Liver (tissue), 9 donors: ENCODE measurements around the gene RAE1. TPM values are rescaled to one million over a fixed set of nuclear protein-coding genes. Genes with fewer than 3 reads are reported as not detected.

Source experiments
- DNase-seq: peaks from one replicate; pipeline ENCODE4 v3.0.0-alpha.2; 2017; ENCODE audit warnings: low spot score
- H3K27ac ChIP-seq, 2 donors: one replicate each; pipeline ENCODE4 v1.7.0; 2013; ENCODE audit warnings: inconsistent platforms in 2 of 2, low read length in 2 of 2, control low read depth in 1 of 2, low read depth in 1 of 2, mild to moderate bottlenecking in 1 of 2
- H3K27me3 ChIP-seq, 4 donors: one replicate each; pipeline versions ENCODE4 v1.6.1 to v1.7.0; 2013; ENCODE audit warnings: low read length in 3 of 4, inconsistent platforms in 1 of 4, mild to moderate bottlenecking in 1 of 4, moderate library complexity in 1 of 4; ENCODE audit not compliant: control insufficient read depth in 4 of 4, insufficient read depth in 4 of 4
- H3K36me3 ChIP-seq, 4 donors: one replicate each; pipeline versions ENCODE4 v1.6.1 to v1.7.0; 2013; ENCODE audit warnings: low read length in 3 of 4, mild to moderate bottlenecking in 3 of 4, low read depth in 1 of 4, moderate library complexity in 1 of 4; ENCODE audit not compliant: control insufficient read depth in 4 of 4, insufficient read depth in 3 of 4
- H3K4me1 ChIP-seq, 4 donors: one replicate each; pipeline versions ENCODE4 v1.6.1 to v1.7.0; 2013; ENCODE audit warnings: low read length in 3 of 4, mild to moderate bottlenecking in 3 of 4, moderate library complexity in 1 of 4; ENCODE audit not compliant: control insufficient read depth in 4 of 4, insufficient read depth in 4 of 4
- H3K4me3 ChIP-seq, 3 donors: one replicate each; pipeline versions ENCODE4 v1.6.1 to v1.7.0; 2013; ENCODE audit warnings: low read length in 3 of 3, control low read depth in 1 of 3, low read depth in 1 of 3, mild to moderate bottlenecking in 1 of 3
- H3K9ac ChIP-seq, 2 donors: one replicate each; pipeline ENCODE4 v1.7.0; 2013; ENCODE audit warnings: low read length in 2 of 2, mild to moderate bottlenecking in 2 of 2, moderate library complexity in 2 of 2, control low read depth in 1 of 2, low read depth in 1 of 2
- H3K9me3 ChIP-seq, 4 donors: one replicate each; pipeline versions ENCODE4 v1.6.1 to v1.7.0; 2013; ENCODE audit warnings: low read length in 3 of 4; ENCODE audit not compliant: control insufficient read depth in 4 of 4
- ATF3 ChIP-seq: IDR thresholded peaks from 2 replicates; pipeline ENCODE4 v1.6.1; 2016; ENCODE audit warnings: antibody characterized with exemption
- EGR1 ChIP-seq, 2 donors: IDR thresholded peaks; 2 replicates each; pipeline ENCODE4 v1.6.1; 2016 to 2018; ENCODE audit warnings: antibody characterized with exemption in 2 of 2, low read depth in 2 of 2
- FOXA1 ChIP-seq: IDR thresholded peaks from 2 replicates; pipeline ENCODE4 v1.6.1; 2016; ENCODE audit warnings: antibody characterized with exemption
- FOXA2 ChIP-seq: IDR thresholded peaks from 2 replicates; pipeline ENCODE4 v1.6.1; 2016; ENCODE audit warnings: antibody characterized with exemption
- GABPA ChIP-seq, 2 donors: IDR thresholded peaks in 1 of 2; conservative IDR thresholded peaks in 1 of 2; 2 replicates each; pipeline ENCODE4 v1.6.1; 2016; ENCODE audit warnings: antibody characterized with exemption in 2 of 2, mild to moderate bottlenecking in 1 of 2, moderate library complexity in 1 of 2
- HNF4A ChIP-seq, 2 donors: conservative IDR thresholded peaks; 2 replicates each; pipeline ENCODE4 v1.6.1; 2016; ENCODE audit warnings: antibody characterized with exemption in 2 of 2, mild to moderate bottlenecking in 2 of 2
- HNF4G ChIP-seq: IDR thresholded peaks from 2 replicates; pipeline ENCODE4 v1.6.1; 2016; ENCODE audit warnings: antibody characterized with exemption
- JUND ChIP-seq, 2 donors: IDR thresholded peaks; 2 replicates each; pipeline ENCODE4 v1.6.1; 2016; ENCODE audit warnings: antibody characterized with exemption in 2 of 2
- NR2F2 ChIP-seq: IDR thresholded peaks from 2 replicates; pipeline ENCODE4 v1.6.1; 2016; ENCODE audit warnings: antibody characterized with exemption
- RAD21 ChIP-seq, 2 donors: IDR thresholded peaks; 2 replicates each; pipeline ENCODE4 v1.6.1; 2016; ENCODE audit warnings: antibody characterized with exemption in 2 of 2, mild to moderate bottlenecking in 2 of 2
- REST ChIP-seq: IDR thresholded peaks from 2 replicates; pipeline ENCODE4 v1.6.1; 2016; ENCODE audit warnings: antibody characterized with exemption, mild to moderate bottlenecking
- RXRA ChIP-seq, 2 donors: IDR thresholded peaks; 2 replicates each; pipeline ENCODE4 v1.6.1; 2017 to 2018; ENCODE audit warnings: antibody characterized with exemption in 2 of 2, mild to moderate bottlenecking in 1 of 2
- SP1 ChIP-seq: IDR thresholded peaks from 2 replicates; pipeline ENCODE4 v1.6.1; 2018; ENCODE audit warnings: antibody characterized with exemption, mild to moderate bottlenecking
- TAF1 ChIP-seq: conservative IDR thresholded peaks from 2 replicates; pipeline ENCODE4 v1.6.1; 2016; ENCODE audit warnings: antibody characterized with exemption, mild to moderate bottlenecking
- YY1 ChIP-seq: IDR thresholded peaks from 2 replicates; pipeline ENCODE4 v1.6.1; 2016; ENCODE audit warnings: antibody characterized with exemption, mild to moderate bottlenecking
- ZBTB33 ChIP-seq: IDR thresholded peaks from 2 replicates; pipeline ENCODE4 v1.6.1; 2016; ENCODE audit warnings: antibody characterized with exemption
- WGBS: extraction: QIAGEN DNeasy Blood & Tissue Kit; methylation state at CpG from one replicate; pipeline ENCODE4 v1.1.7; 2013; 5-methylcytosine and 5-hydroxymethylcytosine counted together
- polyA plus RNA-seq, 2 donors: library from polyadenylated mRNA; stranded (reverse) in 1 of 2; unstranded in 1 of 2; fragments of 200-250 nt in 1 of 2; fragments of >200 nt in 1 of 2; fragmentation: Nextera tagmentation in 1 of 2; extraction: Ambion mirVana in 1 of 2; gene quantifications; one replicate each; pipeline versions ENCODE4 v1.2.1 to v1.2.3, GENCODE V29; 2013 to 2015
- total RNA-seq, 2 donors: library from RNA; depleted of rRNA; stranded (reverse); fragments of >200 nt; gene quantifications; one replicate each; pipeline ENCODE4 v1.2.3, GENCODE V29; 2014
- TF ChIP-seq, protein P1 (sequence below): fragments of 150-350 bp; IDR thresholded peaks from 2 replicates; pipeline ENCODE4 v1.5.1; 2017; ENCODE audit warnings: improper control_type of control experiment, low read depth, low read length; ENCODE audit not compliant: missing input control
- donor health status: healthy.
- donor health status: healthy.
- donor health status: healthy.
- donor health status: healthy.
- donor health status: healthy.

Gene RAE1
- total and polyA plus RNA-seq, 4 donors, result 10.0 to 15.5 (median 13.5) TPM

DNA sequence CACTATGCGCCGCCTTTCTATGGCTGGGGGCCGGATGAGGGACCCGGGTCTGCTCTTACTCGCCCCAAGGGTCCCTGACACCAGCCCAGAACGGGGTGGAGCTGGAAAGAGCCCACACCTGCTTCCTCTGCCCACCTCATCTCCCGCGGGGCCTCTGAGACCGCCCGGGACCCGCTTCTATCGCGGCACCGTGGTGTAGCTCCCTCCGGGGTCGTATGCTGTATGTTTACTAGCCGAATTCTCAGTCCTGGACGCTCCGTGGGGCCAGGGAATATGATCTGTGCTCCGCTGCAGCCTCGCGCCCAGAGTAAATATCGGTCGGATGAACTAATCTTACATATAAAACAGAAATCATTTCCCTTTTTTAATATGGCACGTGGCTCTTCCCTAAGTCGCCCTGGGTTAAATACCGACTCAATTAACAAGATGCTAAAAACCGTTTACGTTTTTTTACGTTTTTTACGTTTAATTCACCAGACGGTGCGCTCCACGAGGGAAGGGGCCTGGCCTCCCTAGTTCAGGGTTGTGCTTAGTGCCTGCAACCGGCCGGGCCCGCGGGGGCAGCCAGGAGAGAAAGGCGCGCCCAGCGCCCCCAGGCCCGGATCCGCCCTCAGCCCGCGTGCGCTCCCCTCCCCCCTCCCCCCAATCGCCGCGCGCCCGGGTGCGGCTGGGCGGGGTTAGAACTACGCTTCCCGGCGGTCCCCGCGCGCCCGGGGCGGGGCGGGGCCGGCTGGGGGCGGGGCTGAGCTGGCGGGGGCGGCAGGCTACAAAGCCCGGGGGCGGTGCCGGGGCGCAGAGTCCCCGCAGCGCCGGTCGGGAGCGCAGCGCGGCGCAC lies 39.8 kb downstream of the RAE1 start, which contains the start of gene RBM38 (continued):
- no peak for TF ChIP-seq JUND (IDR thresholded peaks at IDR 0.05)
- no peak for TF ChIP-seq RXRA (IDR thresholded peaks at IDR 0.05)
- no peak for TF ChIP-seq HNF4A (conservative IDR thresholded peaks at IDR 0.05)
- no peak for TF ChIP-seq NR2F2
- no peak for TF ChIP-seq FOXA2
- no peak for TF ChIP-seq YY1

DNA sequence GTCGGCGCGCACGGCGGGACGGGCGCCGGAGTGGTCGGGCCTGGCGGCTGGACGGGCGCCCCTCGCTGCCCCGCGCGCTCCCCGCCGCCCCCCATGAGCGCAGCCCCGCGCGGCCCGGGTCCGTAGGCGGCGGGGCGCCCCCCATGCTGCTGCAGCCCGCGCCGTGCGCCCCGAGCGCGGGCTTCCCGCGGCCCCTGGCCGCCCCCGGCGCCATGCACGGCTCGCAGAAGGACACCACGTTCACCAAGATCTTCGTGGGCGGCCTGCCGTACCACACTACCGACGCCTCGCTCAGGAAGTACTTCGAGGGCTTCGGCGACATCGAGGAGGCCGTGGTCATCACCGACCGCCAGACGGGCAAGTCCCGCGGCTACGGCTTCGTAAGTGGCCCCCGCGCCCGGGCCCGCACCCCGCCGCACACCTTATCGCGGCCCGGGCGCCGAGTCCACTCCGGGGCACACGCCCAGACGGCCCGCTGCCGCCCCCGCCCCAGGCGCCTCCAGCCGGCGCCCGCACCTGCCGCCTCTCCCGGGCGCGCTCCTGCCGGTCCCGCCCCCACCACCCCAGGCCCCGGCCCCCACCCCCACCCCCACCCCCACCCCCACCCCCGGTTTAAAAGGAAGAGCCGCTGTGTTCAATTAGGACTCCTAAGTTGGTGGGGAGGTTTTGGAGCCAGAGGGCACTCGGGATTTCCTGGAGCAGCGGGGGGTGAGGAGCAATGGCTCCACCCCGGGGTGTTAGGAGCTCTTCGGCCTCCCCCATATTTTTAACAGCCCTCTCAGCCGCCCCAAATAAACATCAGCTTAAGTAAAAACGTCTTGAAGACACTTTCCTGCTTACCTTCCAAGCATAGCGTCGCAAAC lies 40.6 kb downstream of the RAE1 start:
- DNase-seq, result peak; percentile 55
- peaks cover under 1 to 11% (median 6%) of the 10 kb centered on the region in 4 donors for H3K36me3 ChIP-seq
- WGBS, result 3% methylated on average over 96 of the region's 98 CpGs
- no peak for TF ChIP-seq RXRA (IDR thresholded peaks at IDR 0.05)
- no peak for TF ChIP-seq NR2F2
- TF ChIP-seq, protein P1, sequence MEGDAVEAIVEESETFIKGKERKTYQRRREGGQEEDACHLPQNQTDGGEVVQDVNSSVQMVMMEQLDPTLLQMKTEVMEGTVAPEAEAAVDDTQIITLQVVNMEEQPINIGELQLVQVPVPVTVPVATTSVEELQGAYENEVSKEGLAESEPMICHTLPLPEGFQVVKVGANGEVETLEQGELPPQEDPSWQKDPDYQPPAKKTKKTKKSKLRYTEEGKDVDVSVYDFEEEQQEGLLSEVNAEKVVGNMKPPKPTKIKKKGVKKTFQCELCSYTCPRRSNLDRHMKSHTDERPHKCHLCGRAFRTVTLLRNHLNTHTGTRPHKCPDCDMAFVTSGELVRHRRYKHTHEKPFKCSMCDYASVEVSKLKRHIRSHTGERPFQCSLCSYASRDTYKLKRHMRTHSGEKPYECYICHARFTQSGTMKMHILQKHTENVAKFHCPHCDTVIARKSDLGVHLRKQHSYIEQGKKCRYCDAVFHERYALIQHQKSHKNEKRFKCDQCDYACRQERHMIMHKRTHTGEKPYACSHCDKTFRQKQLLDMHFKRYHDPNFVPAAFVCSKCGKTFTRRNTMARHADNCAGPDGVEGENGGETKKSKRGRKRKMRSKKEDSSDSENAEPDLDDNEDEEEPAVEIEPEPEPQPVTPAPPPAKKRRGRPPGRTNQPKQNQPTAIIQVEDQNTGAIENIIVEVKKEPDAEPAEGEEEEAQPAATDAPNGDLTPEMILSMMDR, result no peak
- TF ChIP-seq JUND (IDR thresholded peaks at IDR 0.05), result no peak
- TF ChIP-seq TAF1, result no peak
- TF ChIP-seq RAD21 (IDR thresholded peaks at IDR 0.05), result no peak
- TF ChIP-seq EGR1 (IDR thresholded peaks at IDR 0.05; ENCODE audit: low read depth in 2 of 2), result no peak
- TF ChIP-seq REST, result no peak
- TF ChIP-seq ZBTB33, result no peak
- TF ChIP-seq FOXA1, result no peak
- TF ChIP-seq GABPA (IDR thresholded peaks at IDR 0.05 in 1 of 2, conservative IDR thresholded peaks at IDR 0.05 in 1 of 2), result no peak
- TF ChIP-seq SP1, result no peak
- no peak for TF ChIP-seq HNF4G
- no peak for TF ChIP-seq ATF3
- TF ChIP-seq YY1, result no peak
- H3K9me3 ChIP-seq, result no peaks in the 10 kb centered on the region
- H3K4me1 ChIP-seq, result peaks cover 5 to 23% (median 15%) of the 10 kb centered on the region in 4 donors
- peak overlapping the region in 1 of 2 donors; percentile 48 for H3K27ac ChIP-seq
- no peaks in the 10 kb centered on the region for H3K27me3 ChIP-seq
- H3K9ac ChIP-seq, result peak overlapping the region in 1 of 2 donors; percentile 52
- H3K4me3 ChIP-seq, result peak overlapping the region; percentile 62 to 86 (median 77)
